ENCODE results near the gene DCHS1. TPM values are rescaled to one million over a fixed set of nuclear protein-coding genes. Genes with fewer than 3 reads are reported as not detected.

DCHS1 gene
- total RNA-seq, 3 donors from 2014 or later, result 3.5 to 38.8 (median 6.0) TPM

- H3K4me1 ChIP-seq (ENCODE audit: low read depth), result peaks cover 10% of the 10 kb centered on the region
- no peak for TF ChIP-seq CTCF (IDR thresholded peaks at IDR 0.05)
- ATAC-seq (peak; percentile 7), DNase-seq (peak in 1 of 3 donors; percentile 20)
- H3K9me3 ChIP-seq, result no peaks in the 10 kb centered on the region
- intact Hi-C loops (cut with DNase I, micrococcal nuclease), result no loop called here
- no peak overlapping the region for H3K4me3 ChIP-seq
- no peaks in the 10 kb centered on the region for H3K36me3 ChIP-seq (ENCODE audit: low read depth)
These were observed 17.7 kb downstream of the DCHS1 start for GRCh38 chr11:6637871-6638270.

DNA sequence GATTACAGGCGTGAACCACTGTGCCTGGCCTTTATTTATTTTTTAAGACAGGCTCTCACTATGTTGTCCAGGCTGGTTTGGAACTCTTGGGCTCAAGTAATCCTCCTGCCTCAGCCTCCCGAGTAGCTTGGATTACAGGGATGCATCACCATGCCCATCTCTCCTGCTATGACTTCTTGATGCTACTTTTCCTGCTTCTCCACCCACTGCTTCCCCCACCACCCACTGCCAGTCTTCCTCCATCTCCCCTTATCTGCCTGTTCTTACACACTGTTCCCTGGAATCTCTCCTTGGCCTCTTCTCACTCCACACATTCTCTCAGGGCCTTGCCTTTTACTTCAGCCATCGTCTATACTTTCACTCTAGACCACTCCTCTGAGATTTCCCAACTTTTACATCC, 19.1 kb downstream of the DCHS1 start:
- DNase-seq (no peak), ATAC-seq (no peak)
- no peak overlapping the region for H3K4me3 ChIP-seq
- H3K36me3 ChIP-seq (ENCODE audit: low read depth), result no peaks in the 10 kb centered on the region
- TF ChIP-seq CTCF (IDR thresholded peaks at IDR 0.05), result no peak
- H3K4me1 ChIP-seq (ENCODE audit: low read depth), result peaks cover 10% of the 10 kb centered on the region
- intact Hi-C loops (cut with DNase I, micrococcal nuclease), result no loop called here
- no peaks in the 10 kb centered on the region for H3K9me3 ChIP-seq

DNA sequence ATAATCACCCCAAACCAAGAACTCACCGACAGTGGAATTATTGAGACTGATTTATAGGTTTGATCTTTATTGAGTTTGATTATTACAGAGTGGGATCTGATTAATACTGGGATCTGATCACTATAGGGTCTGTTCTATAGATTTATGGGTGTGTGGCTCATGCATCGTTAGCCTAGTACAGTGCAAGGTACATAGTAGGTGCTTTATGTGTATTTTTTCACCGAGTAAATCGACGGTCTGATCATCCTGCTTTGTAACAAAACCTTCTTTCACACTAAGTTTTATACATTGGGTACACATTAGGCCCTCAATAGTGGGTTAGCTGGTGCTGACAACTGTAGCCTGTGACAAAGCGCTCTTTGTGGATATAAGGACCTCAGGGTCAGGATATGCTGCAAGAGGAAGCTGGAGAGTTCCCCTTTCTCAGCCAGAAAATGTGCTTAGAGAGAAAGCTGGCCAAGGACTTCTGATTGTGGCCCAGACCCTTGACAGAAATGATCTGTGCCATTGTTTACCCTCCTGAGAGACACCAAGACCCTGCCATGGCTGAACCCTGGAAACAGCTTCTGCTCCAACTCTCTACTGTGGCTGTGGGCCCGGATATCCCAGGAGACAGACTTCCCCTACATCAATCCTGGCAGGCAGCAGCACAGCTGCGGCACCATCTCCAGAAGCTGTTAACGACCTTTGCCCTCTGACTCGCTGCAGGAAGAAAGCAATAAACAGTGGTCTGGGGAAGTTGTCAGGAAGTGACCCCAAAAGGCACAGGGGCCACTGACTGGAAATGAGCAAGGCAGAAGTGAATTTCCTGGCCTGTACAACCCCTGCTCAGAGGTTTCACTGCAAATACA, 20.3 kb downstream of the DCHS1 start:
- no peaks in the 10 kb centered on the region for H3K9me3 ChIP-seq
- no peak for TF ChIP-seq CTCF (IDR thresholded peaks at IDR 0.05)
- H3K4me3 ChIP-seq, result no peak overlapping the region
- DNase-seq (peak; percentile 58 to 69 (median 68)), ATAC-seq (peak; percentile 87)
- intact Hi-C loops (cut with DNase I, micrococcal nuclease), result no loop called here
- peaks cover 13% of the 10 kb centered on the region for H3K4me1 ChIP-seq (ENCODE audit: low read depth)
- H3K36me3 ChIP-seq (ENCODE audit: low read depth), result no peaks in the 10 kb centered on the region

GRCh38 chr11:6634534-6634933, 21.1 kb downstream of the DCHS1 start:
- H3K4me3 ChIP-seq, result no peak overlapping the region
- DNase-seq, result no peak
- no peaks in the 10 kb centered on the region for H3K36me3 ChIP-seq (ENCODE audit: low read depth)
- no peak for TF ChIP-seq CTCF (IDR thresholded peaks at IDR 0.05)
- H3K4me1 ChIP-seq (ENCODE audit: low read depth), result peaks cover 13% of the 10 kb centered on the region
- H3K9me3 ChIP-seq, result no peaks in the 10 kb centered on the region
- intact Hi-C loops (cut with DNase I, micrococcal nuclease), result no loop called here
- no peak for ATAC-seq

- Histone ChIP-seq H3K4me1 (ENCODE audit: low read depth) (peaks cover 13% of the 10 kb centered on the region), H3K9me3 (no peaks in the 10 kb centered on the region), H3K4me3 (no peak overlapping the region), H3K36me3 (ENCODE audit: low read depth) (no peaks in the 10 kb centered on the region)
- DNase-seq (no peak), ATAC-seq (no peak)
- no peak for TF ChIP-seq CTCF (IDR thresholded peaks at IDR 0.05)
- intact Hi-C loops (cut with DNase I, micrococcal nuclease), result no loop called here
These were observed 21.9 kb downstream of the DCHS1 start for GRCh38 chr11:6633422-6634408.
